SK-N-MC (cell line): Measurements from ENCODE around the gene SH2D1B.

Experiments used
- EZH2 ChIP-seq: fragments of 200-600 bp; sonication (generic); IDR thresholded peaks from one replicate; pipeline ENCODE4 v1.6.1; 2017; ENCODE audit warnings: antibody characterized with exemption
- POLR2AphosphoS5 ChIP-seq: IDR thresholded peaks from 2 replicates; pipeline ENCODE4 v1.6.1; 2012; ENCODE audit warnings: mild to moderate bottlenecking, low read depth, low read length, borderline replicate concordance

GRCh38 chr1:162384116-162384515 lies 27.8 kb downstream of the SH2D1B start:
- TF ChIP-seq POLR2AphosphoS5, result no peak
- no peak for TF ChIP-seq EZH2
